Activated T-cell treated with anti-CD3 and anti-CD28 coated beads for 1 hour (primary cell): Measurements from ENCODE around the gene SHMT1.
"Not testable (repeated sequence)": the region's sequence is repeated elsewhere in the genome, so short reads cannot be mapped to it uniquely, and the experiment has no call there.

Experiments used
- DNase-seq: peaks from one replicate; pipeline ENCODE4 v3.0.0-alpha.2; 2020; ENCODE audit warnings: low read depth

The SHMT1 gene

DNA sequence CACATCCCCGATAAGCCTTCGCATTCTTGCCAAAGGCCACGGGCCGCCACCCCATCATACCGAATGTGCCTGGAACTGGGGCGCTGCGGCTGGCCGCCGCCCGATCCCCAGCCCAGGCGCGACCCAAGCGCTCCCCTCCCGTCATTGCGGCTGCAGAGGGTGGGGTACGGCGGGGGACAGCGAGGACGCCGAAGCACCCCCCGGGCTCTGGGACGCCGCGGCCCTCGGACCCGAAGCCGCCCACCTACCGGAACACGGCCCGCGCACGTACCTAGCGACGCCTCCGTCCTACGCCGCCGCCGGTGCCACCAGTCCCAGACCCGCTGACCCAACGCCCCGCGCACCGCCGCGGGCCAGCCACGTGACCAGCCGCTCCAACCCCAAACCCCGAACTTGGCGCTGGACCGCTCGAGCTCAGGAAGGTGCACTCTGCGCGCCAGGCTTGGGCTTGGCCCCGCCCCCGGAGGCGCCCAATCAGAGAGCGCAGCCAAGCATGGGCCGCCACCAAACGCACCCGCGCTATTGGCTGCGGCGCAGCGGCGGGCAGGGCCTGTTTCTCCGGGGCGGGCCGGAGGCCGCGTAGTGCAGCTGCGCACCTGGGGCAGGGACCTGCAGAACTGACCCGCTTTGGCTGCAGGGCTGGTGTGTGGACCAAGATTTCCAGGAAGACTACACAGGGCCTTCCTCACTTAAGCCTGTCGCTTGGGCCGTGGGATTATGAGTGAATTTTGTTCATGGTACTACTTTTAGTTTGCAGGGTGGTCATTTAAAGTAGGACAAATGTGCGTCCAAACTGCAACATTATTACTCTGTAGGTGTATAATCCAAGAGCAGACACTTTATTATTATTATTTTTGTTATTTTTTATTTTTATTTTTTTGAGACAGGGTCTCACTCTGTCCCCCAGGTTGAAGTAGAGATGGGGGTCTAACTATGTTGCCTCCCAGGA, at the start of gene SHMT1:
SHMT1 (minus strand) TSS at position 450 of the 949 bp plus-strand sequence. CDS start 7,569 bp downstream, outside the sequence.
- peak; percentile 87 for DNase-seq

DNA sequence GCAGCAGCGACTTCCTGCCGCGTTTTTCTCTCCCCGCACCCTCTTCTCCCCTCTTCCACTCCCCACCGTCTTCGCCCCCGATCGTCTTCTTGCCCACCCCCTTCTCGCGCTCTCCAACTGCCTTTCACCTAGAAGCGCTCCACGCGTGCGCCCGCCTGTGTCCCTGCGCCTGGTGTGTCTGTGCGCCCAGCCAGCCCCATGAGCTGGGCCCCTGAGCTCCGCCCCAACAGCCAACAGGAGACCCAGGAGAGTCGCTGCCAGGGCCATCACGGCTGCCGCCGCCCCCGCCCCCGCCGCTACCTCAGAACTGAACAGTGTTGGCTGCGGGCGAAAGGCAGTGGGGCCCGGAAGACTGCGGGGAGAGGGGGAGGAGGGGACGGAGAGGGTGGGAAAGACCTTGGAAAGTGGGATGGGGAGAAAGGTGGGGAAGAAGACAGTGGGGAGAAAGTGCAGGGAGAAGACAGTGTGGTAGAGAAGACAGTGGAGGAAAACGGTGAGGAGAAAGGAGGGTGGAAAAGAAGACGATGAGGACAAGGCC, 48.7 kb upstream of the SHMT1 start:
- not testable (repeated sequence) for DNase-seq

DNA sequence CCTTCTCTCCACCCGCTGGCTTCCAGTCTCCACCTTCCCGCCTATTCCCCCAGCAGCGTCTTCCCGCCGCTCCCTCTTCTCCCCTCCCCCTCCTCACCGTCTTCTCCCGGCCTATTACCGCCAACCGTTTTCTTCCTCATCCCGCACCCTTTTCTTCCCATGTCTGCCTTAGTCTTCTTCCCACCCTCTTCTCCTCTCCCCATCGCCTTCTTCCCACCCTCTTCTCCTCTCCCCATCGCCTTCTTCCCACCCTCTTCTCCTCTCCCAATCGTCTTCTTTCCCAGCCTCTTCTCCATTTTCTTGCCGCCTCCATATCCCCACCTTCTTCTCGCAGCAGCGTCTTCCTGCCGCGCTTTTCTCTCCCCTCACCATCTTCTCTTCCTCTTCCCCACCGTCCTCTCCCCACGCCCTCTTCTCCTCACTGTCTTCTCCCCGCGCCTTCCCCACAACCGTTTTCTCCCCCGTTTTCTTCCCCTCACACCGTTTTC, 48.1 kb upstream of the SHMT1 start:
- peak; percentile 2 for DNase-seq

DNA sequence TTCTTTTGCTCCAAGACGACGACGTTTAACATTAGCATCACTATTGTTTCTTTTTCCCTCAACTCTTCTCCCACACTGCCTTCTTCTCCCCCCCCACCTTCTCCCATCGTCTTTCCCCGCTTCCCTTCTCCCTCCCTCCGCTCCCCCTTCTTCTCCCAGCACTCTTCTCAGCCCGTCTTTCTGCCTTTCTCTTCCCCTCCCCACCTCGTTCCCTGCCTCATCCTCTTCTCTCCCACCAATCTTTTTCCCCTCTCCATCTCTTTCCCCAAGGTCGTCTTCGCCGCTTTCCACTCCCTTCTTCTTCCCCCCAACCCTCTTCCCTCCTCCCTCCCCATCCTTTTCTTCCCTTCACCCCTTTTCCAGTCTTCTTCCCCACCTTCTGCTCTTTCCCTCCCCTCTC, 47.4 kb upstream of the SHMT1 start:
- not testable (repeated sequence) for DNase-seq

DNA sequence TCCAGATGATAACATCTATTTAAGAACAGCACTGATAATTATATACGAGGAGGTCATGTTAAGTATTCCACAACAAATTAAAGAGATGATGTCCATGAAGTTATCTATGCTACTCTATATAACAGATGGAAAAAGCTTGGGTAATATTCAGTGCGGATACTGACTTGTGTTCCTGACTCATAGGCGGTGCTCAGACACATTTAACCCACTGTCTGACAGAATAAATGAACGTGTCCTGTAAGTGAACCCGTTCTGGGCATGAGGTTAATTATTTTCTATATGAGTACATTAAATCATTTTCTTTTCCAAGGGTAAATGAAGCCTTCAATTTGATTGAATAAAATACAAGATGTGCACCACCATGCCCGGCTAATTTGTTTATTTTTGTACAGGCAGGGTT, 46.0 kb upstream of the SHMT1 start:
- not testable (repeated sequence) for DNase-seq

DNA sequence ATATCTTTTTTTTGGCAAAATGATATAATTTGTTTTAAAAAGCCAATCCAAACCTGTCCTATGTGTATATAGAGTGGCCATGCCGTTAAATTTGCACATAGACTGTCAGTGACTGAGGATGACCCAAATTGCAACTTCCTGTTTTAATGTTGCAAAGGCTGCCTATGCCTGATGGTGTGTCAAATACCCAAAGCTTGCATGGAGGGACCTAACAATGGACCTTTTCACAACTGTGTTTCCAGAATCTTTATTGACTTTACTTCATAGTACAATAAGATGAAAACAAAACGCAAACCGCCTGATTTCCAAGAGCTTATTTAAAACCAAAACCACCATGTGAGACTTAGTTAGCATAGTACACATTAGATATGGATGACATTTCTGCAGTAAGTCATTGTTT, 45.6 kb upstream of the SHMT1 start:
- DNase-seq = not testable (repeated sequence)

DNA sequence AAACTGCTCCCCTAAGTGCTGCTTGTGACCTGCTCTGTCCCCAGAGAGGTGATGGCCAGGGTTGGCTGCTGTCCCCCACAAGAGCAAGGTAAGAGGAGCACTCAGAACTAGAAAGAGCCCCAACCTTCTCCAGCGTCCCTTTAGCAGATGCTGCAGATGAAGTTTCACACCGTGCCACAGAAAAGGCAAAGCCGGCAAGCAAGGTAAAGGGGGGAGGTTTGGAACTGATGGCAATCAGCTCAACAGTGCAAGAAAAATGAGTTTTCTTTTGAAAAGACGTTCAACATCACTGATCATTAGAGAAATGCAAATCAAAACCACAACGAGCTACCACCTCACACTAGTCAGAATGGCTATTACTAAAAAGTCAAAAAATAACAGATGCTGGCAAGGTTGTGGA, 40.3 kb upstream of the SHMT1 start:
- DNase-seq = not testable (repeated sequence)

DNA sequence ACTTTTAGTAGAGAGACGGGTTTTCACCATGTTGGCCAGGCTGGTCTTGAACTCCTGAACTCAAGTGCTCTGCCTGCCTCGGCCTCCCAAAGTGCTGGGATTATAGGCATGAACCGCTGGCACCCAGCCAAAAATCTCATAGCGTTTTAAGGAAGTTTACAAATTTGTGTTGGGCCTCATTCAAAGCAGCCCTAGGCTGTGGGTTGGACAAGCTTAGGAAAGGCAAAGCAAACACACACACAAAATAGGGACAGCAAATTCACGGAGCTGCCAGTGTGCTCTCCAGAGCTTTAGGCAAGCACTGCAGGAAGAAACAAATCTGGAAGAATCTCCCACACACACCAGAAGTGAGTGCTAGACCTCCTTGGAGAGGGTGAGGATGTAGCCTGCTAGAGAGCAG, 39.8 kb upstream of the SHMT1 start:
- DNase-seq = not testable (repeated sequence)

DNA sequence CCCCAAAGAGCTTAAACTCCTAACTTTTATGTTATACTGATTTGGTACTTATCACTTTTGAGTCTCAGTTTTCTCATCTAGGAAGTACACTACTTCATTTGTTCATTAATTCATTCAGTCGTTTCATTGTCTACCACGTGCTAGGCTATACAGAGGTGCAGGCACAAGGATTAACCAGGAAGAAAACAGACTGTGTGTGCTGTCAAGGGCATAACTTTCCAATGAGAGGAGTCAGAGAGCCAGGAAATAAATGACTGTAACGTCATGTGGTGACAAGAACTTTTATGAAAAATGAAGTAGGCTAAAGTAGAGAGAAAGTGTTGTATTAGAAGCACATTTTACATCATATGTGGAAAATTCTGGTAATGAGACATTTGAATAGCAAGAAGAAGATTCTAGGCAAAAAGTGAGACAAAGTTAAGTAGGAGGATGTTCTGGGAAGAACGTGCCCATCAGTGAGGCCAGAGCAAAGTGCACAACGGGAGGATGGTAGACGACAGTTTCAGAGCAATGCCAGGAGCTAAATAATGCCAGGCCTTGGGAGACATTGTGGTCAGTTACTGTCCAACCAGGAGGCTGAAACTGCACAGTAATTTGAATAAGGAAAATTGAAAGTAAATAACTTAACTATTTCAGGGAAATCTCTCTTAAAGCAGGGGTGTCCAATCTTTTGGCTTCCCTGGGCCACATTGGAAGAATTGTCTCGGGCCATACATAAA, 38.7 kb upstream of the SHMT1 start:
- not testable (repeated sequence) for DNase-seq

DNA sequence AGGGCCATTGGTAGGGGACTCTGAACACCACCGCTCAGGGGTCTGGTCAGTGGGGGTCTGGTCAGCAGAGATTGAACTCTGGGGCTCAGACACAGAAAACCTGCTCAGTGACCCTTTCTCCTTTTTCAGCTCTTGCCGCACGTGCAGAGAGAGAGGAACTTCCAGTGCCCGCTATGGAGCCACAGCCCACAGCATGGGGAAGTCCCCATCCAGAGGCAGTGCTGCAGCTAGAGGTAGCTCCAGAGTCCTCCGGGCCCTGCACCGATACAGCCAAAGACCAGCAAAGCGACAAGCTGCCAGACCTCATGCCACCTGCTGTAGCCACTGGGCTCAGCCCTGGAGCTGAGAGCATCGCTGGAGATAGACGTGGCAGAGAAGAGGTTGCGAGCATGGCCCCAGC, 25.4 kb upstream of the SHMT1 start:
- DNase-seq = not testable (repeated sequence)

DNA sequence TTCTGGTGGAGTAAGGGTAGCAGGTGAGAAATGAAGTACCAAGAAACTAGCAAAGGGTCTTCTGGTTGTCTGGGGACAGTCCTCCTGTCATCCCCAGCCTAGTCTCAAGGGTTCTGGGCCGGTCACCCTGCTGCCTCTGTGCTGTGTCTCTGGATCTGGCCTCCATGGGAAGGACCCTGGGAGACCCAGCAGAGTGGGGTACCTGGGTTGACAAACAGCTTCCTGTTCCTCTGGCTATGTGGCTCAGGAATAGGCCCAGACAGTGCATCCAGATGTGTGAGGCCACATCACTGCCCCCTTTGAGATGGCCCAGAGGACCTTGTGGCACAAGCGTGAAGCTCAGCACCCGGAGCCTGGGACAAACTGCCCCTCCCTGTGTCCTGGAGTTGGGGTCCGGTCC, 24.9 kb upstream of the SHMT1 start:
- DNase-seq = not testable (repeated sequence)

DNA sequence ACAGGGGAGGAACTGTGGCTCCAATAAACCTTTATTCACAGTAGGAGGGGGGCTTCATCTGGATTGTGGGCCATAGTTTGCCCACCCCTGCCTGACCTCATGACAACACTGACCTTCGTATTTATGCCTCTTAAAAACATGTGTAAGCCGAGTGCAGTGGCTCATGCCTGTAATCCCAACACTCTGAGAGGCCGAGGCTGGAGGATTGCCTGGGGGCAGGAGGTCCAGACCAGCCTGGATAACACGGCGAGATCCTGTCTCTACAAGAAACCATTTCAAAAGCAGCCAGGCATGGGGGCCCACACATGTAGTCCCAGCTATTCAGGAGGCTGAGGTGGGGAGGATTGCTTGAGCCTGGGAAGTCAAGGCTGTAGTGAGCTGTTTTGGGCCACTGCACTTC, 24.2 kb upstream of the SHMT1 start:
- DNase-seq = not testable (repeated sequence)

DNA sequence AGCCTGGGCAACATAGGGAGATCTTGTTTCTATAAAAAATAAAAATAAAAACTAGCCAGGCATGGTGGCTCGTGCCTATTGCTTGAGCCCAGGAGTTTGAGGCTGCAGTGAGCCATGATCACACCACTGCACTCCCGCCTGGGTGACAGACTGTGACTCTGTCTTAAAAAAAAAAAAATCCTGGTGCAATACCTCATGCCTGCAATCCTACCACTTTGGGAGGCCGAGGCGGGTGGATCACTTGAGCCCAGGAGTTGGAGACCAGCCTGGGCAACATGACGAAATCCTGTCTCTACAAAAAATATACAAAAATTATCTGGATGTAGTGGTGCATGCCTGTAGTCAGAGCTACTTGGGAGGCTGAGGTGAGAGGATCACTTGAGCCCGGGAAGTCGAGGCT, 20.9 kb upstream of the SHMT1 start:
- not testable (repeated sequence) for DNase-seq

DNA sequence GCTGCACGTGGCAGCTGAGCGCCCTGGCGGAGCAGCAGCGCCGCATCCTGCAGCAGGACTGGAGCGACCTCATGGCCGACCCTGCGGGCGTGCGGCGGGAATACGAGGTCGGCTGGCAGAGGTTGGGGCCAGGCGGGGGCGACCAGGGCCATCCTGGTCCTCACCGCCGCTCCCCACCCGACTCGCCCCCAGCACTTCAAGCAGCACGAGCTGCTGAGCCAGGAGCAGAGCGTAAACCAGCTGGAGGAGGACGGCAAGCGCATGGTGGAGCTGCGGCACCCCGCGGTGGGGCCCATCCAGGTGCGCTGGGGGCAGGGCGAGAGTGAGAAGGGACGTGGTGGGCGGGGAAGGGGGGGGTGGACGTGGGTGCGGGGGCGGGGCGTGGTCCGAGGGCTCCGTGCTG, 19.7 kb upstream of the SHMT1 start:
- not testable (repeated sequence) for DNase-seq

DNA sequence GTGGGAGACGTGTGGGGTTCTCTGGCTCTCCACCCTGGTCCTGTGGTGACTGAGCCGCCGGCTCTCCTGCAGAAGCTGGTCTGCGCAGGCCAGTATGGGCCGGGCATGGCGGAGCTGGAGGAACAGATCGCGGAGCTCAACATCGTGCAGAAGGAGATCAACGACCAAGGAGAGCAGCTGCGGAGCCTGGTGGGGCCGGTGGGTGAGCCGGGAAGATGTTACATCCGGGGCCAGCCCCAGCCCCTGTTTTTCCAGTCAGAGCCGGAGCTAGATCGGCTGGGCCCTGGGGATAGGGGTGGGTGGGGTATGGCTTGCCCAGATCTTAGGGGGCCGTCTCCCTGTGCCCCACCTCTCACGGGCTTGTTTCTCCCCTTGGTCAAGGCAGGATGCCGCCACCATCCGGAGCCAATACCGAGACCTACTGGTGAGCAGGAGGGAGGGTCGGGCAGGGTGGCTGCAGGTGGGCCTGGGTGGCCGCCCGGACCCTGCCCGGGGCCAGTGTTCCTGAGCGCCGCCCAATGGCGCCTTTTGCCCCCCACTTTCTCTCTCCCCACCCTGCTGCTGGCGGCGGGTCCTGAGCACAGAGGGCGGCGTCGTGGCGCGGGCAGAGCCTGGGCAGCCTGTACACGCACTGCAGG, 19.2 kb upstream of the SHMT1 start:
- DNase-seq = no peak

DNA sequence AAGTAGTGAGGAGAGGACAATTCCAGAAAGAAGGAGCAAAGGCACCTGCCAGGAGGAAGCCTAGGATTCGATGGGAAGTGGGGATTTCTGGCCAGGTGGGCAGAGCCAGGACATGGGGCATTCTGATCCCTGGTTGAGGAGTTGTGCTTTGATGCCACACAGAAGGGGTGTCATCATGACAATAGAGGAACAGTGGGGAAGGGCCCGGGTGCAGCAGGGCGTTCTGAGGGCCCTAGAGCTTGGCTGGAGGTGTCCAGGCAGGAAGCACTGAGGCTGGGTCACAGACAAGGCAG, 18.5 kb upstream of the SHMT1 start:
- DNase-seq = no peak

DNA sequence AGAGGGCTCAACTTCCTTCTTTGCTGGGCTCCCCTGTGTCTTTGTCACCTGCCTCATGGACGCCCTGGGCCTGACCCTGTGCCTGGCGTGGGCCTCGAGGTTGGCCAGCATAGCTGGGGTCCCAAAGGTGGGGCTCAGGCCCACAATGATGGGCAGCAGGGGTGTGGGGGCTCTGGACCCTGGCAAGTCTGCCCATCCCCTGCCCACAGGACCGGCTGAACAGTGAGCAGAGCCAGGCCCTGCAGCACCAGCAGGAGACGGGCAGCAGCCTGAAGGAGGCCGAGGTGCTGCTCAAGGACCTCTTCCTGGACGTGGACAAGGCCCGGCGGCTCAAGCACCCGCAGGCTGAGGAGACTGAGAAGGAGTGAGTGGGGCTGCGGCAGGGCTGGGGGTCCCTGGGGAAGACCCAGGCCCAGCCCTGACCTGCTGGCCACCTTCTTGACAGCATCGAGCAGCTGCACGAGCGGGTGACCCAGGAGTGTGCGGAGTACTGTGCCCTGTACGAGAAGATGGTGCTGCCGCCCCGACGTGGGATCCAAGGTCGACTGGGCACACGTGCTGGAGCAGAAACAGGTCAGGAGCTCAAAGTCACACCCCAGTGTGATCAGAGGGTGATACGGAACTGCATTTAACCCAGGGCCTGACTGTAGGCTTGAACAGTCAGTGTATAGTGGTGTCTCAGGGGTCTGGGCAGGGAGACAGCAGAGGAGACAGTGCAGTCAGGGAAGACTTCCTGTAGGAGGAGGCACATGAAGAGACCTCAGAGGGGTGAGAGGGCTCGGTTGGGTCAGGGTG, 18.0 kb upstream of the SHMT1 start:
- no peak for DNase-seq

DNA sequence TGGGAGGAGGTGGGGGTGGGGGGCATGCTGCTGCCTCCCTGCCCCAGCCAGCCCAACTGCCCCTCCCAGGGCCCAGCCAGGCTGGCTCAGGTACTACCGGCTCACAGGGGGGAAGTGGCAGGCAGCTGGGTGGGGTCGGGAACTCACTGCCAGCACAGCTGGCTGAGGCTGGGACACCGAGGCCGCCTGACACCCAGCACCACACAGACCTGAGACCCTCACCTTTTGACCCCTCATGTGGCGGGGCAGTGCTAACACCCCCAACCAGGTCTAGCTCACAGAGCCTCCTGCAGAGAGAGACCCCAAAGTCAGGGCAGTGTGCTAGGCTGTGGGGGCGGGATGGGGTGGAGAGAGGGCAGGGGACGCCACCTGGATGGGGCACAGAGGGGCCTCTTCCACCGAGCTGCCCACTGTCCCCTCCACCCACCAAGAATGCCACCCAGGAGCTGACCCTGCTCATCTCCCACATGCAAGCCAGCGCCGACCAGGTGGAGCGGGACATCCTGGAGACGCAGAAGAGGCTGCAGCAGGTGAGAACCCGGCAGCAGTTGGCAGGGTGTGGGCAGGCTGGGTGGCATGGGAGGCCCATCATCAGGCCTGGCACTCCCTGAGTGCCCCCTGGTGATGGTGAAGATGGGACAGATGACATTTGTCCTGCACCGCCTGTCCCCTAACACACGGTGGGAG, 17.3 kb upstream of the SHMT1 start:
- DNase-seq = no peak

DNA sequence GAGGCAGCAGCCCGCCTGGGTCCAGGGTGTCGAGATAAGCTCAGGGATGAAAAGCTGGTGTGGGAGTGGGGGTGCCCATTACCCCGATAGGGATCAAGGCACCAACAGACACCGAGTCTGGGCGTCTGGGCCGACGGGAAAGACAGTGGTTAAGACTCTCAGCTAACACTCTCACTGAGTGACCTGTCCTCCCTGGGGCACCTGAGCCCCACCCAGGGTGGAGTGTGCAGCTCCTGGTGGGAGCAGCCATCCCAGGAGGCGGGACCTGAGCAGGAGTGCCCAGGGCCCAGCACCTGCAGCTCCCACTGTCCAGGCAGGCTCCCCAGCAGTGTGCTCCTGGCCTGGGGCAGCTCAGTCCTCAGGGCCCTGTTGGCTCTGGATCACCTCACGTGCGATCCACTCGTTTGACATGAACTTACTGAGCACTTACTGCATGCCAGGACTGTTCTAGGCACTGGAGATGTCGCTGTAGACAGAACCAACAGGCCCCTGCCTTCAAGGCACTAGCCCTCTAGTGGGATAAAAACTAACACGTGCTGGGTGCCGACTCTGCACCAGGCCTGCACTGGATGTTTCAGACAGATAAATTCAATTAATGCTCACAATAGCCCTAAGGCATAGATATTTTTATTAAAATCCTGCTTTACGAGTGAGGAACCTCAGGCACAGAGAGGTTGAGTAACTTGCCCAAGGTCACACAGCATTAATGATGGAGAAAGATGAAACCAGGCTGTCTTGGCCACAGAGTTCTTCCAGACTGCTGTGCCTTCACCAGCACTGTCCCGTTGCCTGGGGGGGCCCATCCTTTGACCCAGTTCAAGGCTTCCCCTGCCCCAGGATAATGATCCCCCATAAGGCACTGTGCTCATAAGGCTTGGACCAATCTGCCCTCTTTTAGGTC, 16.1 kb upstream of the SHMT1 start:
- DNase-seq = no peak

DNA sequence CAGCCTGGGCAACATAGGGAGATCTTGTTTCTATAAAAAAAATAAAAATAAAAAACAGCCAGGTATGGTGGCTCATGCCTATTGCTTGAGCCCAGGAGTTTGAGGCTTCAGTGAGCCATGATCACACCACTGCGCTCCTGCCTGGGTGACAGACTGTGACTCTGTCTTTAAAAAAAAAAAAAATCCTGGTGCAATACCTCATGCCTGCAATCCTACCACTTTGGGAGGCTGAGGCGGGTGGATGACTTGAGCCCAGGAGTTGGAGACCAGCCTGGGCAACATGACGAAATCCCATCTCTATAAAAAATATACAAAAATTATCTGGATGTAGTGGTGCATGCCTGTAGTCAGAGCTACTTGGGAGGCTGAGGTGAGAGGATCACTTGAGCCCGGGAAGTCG, 15.3 kb upstream of the SHMT1 start:
- DNase-seq = not testable (repeated sequence)
